Psoas muscle (tissue), 8 donors: Measurements from ENCODE around the gene FARP1. TPM values are rescaled to one million over a fixed set of nuclear protein-coding genes. Genes with fewer than 3 reads are reported as not detected.

ENCODE experiments used
- ATAC-seq, 4 donors: fragments of 200-7000 bp; cut with Tn5 transposase; one replicate each; pipeline ENCODE4 v1.9.1; 2020; ENCODE audit warnings: moderate library complexity in 3 of 4, mild to moderate bottlenecking in 2 of 4
- DNase-seq, 2 donors: peaks; one replicate each; pipeline ENCODE4 v3.0.0-alpha.2; 2020
- H3K27ac ChIP-seq: fragments of 200-600 bp; one replicate; pipeline ENCODE4 v1.8.0; 2022
- H3K27me3 ChIP-seq, 3 donors: fragments of 200-600 bp in 1 of 3; one replicate each; pipeline versions ENCODE4 v1.6.1 to v1.8.0; 2013 to 2022; ENCODE audit warnings: low read length in 2 of 3, mild to moderate bottlenecking in 2 of 3, moderate library complexity in 1 of 3; ENCODE audit not compliant: insufficient read depth in 3 of 3
- H3K36me3 ChIP-seq, 2 donors: fragments of 200-600 bp in 1 of 2; one replicate each; pipeline versions ENCODE4 v1.6.1 to v1.8.0; 2013 to 2022; ENCODE audit warnings: low read depth in 1 of 2, mild to moderate bottlenecking in 1 of 2, moderate library complexity in 1 of 2; ENCODE audit not compliant: insufficient read depth in 1 of 2
- H3K4me1 ChIP-seq: fragments of 200-600 bp; one replicate; pipeline ENCODE4 v1.8.0; 2022
- H3K4me3 ChIP-seq: fragments of 200-600 bp; one replicate; pipeline ENCODE4 v1.8.0; 2022; ENCODE audit warnings: mild to moderate bottlenecking
- H3K9me3 ChIP-seq: fragments of 200-600 bp; one replicate; pipeline ENCODE4 v1.8.0; 2022
- WGBS, 3 donors: extraction: QIAGEN DNeasy Blood & Tissue Kit; methylation state at CpG; one replicate each; pipeline versions ENCODE4 v1.1.6 to v1.1.7; 2013; 5-methylcytosine and 5-hydroxymethylcytosine counted together
- intact Hi-C, 2 donors: fragments of 100-400 bp; cut with DNase I; formaldehyde crosslinking; loops; one replicate each; pipeline versions ENCODE4 v1.11.0 to v1.14.2; 2022
- polyA plus RNA-seq, 3 donors: library from polyadenylated mRNA; stranded (reverse); fragments of 200-250 nt; gene quantifications; one replicate each; pipeline ENCODE4 v1.2.3, GENCODE V29; 2013
- total RNA-seq, 4 donors: library from RNA; stranded (reverse); fragmentation: NEBNext Ultra II Directional in 2 of 4; extraction: Animal tissue kit (Norgen Biotek cat#: 25700) in 2 of 4; gene quantifications; one replicate each; pipeline versions ENCODE4 v1.2.1 to v1.2.4, GENCODE V29; 2021 to 2023
- TF ChIP-seq, protein P1 (sequence below): fragments of 200-600 bp; IDR thresholded peaks from one replicate; pipeline ENCODE4 v1.8.0; 2022; ENCODE audit warnings: antibody characterized with exemption
- donor health status: healthy with polysubstance abuse.
- donor health status: DM: no; HTN: no; CAD: no; lungs with moderate emphysema.
- donor health status: Bipolar disorder and iron deficiency.
- donor health status: healthy.
- donor health status: DM: yes; HTN: yes; CAD: no.
- donor health status: DM: no; HTN: no; CAD: no.
- donor health status: DM: no; HTN: no; CAD: no.
- donor health status: DM: yes; HTN: yes; CAD: no.

The FARP1 gene
- total and polyA plus RNA-seq, 7 donors, result 5.7 to 19.4 (median 9.2) TPM

DNA sequence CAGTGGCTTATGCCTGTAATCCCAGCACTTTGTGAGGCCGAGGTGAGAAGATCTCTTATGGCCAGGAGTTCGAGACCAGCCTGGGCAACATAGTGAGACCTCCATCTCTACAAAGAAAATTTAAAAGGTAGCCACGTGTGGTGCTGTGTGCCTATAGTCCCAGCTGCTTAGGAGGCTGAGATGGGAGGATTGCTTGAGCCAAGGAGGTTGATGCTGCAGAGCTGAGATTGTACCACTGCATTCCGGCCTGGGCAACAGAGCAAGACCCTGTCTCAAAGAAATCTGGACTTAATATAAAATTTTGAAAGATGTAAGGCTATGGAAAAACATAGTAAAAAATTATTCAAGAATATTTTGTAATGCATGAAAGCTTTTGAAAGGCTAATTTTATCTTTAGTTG lies 99.5 kb downstream of the FARP1 start:
- intact Hi-C loops, result no loop called here
- no peak for DNase-seq

DNA sequence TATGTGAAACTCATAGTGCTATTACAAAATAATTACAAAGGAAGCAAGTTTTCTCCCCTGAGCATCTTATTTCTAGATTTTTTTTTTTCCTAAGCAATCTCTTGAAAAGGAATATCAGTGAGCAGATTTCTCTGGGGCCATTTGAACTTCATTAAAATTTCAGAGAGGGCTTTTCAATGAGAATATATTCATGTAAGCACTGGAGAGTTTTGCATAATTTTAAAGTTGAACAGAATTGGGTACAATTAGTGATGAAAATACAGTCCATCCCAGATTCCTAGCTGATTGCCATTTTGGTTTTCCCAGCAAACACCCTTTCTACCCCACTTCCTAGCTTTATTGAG lies 101.0 kb downstream of the FARP1 start:
- intact Hi-C loops, result no loop called here
- DNase-seq (no peak), ATAC-seq (no peak)
- H3K4me3 ChIP-seq, result no peak overlapping the region
- H3K9me3 ChIP-seq, result no peaks in the 10 kb centered on the region
- no peaks in the 10 kb centered on the region for H3K4me1 ChIP-seq
- TF ChIP-seq, protein P1, sequence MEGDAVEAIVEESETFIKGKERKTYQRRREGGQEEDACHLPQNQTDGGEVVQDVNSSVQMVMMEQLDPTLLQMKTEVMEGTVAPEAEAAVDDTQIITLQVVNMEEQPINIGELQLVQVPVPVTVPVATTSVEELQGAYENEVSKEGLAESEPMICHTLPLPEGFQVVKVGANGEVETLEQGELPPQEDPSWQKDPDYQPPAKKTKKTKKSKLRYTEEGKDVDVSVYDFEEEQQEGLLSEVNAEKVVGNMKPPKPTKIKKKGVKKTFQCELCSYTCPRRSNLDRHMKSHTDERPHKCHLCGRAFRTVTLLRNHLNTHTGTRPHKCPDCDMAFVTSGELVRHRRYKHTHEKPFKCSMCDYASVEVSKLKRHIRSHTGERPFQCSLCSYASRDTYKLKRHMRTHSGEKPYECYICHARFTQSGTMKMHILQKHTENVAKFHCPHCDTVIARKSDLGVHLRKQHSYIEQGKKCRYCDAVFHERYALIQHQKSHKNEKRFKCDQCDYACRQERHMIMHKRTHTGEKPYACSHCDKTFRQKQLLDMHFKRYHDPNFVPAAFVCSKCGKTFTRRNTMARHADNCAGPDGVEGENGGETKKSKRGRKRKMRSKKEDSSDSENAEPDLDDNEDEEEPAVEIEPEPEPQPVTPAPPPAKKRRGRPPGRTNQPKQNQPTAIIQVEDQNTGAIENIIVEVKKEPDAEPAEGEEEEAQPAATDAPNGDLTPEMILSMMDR, result no peak
- H3K27ac ChIP-seq, result no peak overlapping the region
- H3K36me3 ChIP-seq, result no peaks in the 10 kb centered on the region
- H3K27me3 ChIP-seq, result no peaks in the 10 kb centered on the region

More for the DNA sequence above, 99.5 kb downstream of the FARP1 start:
- Histone ChIP-seq H3K36me3 (no peaks in the 10 kb centered on the region), H3K4me3 (no peak overlapping the region), H3K27me3 (no peaks in the 10 kb centered on the region), H3K4me1 (no peaks in the 10 kb centered on the region), H3K27ac (no peak overlapping the region), H3K9me3 (no peaks in the 10 kb centered on the region)
- TF ChIP-seq, protein P1, result no peak
- 89 to 94% (median 91%) methylated on average over 4 of the region's 4 CpGs for WGBS, 3 donors
- no peak for ATAC-seq

DNA sequence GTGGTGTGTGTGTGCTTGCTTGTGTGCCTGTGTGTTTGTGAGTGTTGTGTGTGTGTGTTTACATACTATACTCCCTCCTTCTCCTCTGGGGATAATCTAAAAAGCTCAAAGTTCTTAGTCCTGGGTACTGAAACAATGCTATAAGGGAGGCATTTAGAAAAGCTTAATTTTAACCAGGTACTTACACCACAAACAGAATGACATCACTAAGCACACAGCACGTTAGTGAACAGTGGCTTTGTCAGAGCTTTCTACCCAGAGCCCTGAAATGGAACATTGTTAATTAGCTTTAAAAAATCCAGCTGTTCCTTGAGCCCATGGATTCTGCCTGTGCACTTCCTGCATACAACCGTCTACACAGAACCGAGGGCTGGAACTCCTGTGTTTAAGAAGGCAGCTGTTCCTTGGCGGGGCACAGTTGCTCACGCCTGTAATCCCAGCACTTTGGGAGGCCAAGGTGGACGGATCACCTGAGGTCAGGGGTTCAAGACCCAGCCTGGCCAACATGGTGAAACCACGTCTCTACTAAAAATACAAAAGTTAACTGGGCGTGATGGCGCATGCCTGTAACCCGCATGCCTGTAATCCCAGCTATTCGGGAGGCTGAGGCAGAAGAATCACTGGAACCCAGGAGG lies 103.8 kb downstream of the FARP1 start:
- Histone ChIP-seq H3K27ac (no peak overlapping the region), H3K4me1 (no peaks in the 10 kb centered on the region), H3K4me3 (no peak overlapping the region), H3K9me3 (no peaks in the 10 kb centered on the region), H3K27me3 (no peaks in the 10 kb centered on the region), H3K36me3 (no peaks in the 10 kb centered on the region)
- ATAC-seq (no peak), DNase-seq (no peak)
- 60 to 64% (median 64%) methylated on average over 11 of the region's 11 CpGs for WGBS, 3 donors
- intact Hi-C loops, result no loop called here
- TF ChIP-seq, protein P1, result no peak

- no peaks in the 10 kb centered on the region for H3K27me3 ChIP-seq
- intact Hi-C loops, result no loop called here
- ATAC-seq, result no peak
- no peak for DNase-seq
- no peak overlapping the region for H3K27ac ChIP-seq
- H3K4me1 ChIP-seq, result no peaks in the 10 kb centered on the region
- WGBS, 3 donors, result 97 to 99% (median 98%) methylated on average over 7 of the region's 7 CpGs
- H3K4me3 ChIP-seq, result no peak overlapping the region
- TF ChIP-seq, protein P1, result no peak
- no peaks in the 10 kb centered on the region for H3K9me3 ChIP-seq
- H3K36me3 ChIP-seq, result no peaks in the 10 kb centered on the region
These were observed 108.8 kb downstream of the FARP1 start for GRCh38 chr13:98251708-98252107.

DNA sequence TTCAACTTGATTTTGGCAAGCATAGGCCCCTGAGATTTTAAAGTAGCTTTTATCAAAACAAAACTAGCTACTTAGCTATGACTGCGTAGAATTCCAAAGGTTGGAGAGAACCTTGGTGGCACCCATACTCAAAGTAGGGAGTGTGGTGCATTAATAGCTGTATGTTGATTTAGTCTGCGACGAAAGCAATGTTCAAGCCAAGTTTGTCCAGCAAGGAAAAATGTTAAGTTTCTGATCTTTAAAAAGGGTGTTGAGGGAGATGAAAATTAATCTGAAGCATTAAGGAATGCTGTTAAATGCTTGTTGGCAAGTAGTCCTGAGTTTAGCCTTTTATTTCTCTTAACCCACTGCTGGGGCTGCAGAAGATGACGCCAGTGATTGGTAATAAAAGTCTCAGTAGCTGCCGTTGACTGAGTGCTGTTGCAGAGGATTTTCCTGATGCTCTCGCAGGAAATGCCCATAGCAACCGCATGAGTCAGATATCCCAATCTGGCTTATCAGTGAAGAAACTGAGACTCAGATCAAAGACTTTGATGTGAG lies 110.1 kb downstream of the FARP1 start:
- Histone ChIP-seq H3K27me3 (no peaks in the 10 kb centered on the region), H3K4me1 (no peaks in the 10 kb centered on the region), H3K4me3 (no peak overlapping the region), H3K27ac (no peak overlapping the region), H3K36me3 (no peaks in the 10 kb centered on the region), H3K9me3 (no peaks in the 10 kb centered on the region)
- ATAC-seq (no peak), DNase-seq (no peak)
- intact Hi-C loops, result no loop called here
- 51 to 54% (median 52%) methylated on average over 7 of the region's 7 CpGs for WGBS, 3 donors
- TF ChIP-seq, protein P1, result no peak
